Fibroblast of pulmonary artery (primary cell): ENCODE data around the gene SLC43A2.
"Not testable (repeated sequence)": the region's sequence is repeated elsewhere in the genome, so short reads cannot be mapped to it uniquely, and the experiment has no call there.

ENCODE experiments used
- DNase-seq: peaks from one replicate; pipeline ENCODE4 v3.0.0-alpha.2; 2010; ENCODE audit warnings: low read depth
- H3K4me3 ChIP-seq: replicated peaks from 2 replicates; pipeline ENCODE4 v1.5.1; 2011; ENCODE audit warnings: low read depth, mild to moderate bottlenecking, control low read depth, low read length, moderate library complexity
- TF ChIP-seq, protein P1 (sequence below): IDR thresholded peaks from 2 replicates; pipeline ENCODE4 v1.5.1; 2011; ENCODE audit warnings: mild to moderate bottlenecking, control low read depth, low read length, inconsistent platforms; ENCODE audit errors: missing control alignments

Gene SLC43A2

DNA sequence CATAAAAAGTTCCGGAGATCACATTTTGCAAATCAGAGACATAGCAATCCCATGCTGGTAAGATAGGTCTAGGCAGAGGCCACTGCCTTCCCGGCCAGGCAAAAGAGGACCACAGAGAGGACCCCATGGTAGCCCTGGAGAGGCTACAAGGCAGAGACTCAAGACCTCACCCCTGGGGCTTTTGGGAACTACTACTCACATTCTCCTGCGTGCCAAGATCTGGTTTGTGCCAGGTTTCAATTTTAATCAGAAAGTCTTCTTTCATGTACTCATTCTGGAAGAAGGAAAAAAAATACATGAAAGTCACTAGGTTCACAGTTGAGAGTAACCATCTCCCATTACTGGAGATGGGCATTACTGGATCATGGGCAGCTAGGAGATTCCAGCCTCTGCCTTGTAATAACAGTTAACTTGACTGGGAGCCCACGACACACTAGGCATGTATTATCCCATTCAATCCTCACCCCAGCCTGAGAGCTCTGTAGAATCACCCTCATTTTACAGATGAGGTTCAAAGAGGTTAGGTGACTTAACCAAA lies 87.2 kb downstream of the SLC43A2 start:
- no peak overlapping the region for H3K4me3 ChIP-seq
- no peak for DNase-seq
- TF ChIP-seq, protein P1, sequence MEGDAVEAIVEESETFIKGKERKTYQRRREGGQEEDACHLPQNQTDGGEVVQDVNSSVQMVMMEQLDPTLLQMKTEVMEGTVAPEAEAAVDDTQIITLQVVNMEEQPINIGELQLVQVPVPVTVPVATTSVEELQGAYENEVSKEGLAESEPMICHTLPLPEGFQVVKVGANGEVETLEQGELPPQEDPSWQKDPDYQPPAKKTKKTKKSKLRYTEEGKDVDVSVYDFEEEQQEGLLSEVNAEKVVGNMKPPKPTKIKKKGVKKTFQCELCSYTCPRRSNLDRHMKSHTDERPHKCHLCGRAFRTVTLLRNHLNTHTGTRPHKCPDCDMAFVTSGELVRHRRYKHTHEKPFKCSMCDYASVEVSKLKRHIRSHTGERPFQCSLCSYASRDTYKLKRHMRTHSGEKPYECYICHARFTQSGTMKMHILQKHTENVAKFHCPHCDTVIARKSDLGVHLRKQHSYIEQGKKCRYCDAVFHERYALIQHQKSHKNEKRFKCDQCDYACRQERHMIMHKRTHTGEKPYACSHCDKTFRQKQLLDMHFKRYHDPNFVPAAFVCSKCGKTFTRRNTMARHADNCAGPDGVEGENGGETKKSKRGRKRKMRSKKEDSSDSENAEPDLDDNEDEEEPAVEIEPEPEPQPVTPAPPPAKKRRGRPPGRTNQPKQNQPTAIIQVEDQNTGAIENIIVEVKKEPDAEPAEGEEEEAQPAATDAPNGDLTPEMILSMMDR = no peak

- no peak for DNase-seq
- TF ChIP-seq, protein P1 = no peak
- H3K4me3 ChIP-seq = no peak overlapping the region
Observed at GRCh38 chr17:1539811-1540210, 88.8 kb downstream of the SLC43A2 start.

- no peak for DNase-seq
- TF ChIP-seq, protein P1 = no peak
- H3K4me3 ChIP-seq = no peak overlapping the region
Observed at GRCh38 chr17:1535737-1536136, 92.9 kb downstream of the SLC43A2 start.

DNA sequence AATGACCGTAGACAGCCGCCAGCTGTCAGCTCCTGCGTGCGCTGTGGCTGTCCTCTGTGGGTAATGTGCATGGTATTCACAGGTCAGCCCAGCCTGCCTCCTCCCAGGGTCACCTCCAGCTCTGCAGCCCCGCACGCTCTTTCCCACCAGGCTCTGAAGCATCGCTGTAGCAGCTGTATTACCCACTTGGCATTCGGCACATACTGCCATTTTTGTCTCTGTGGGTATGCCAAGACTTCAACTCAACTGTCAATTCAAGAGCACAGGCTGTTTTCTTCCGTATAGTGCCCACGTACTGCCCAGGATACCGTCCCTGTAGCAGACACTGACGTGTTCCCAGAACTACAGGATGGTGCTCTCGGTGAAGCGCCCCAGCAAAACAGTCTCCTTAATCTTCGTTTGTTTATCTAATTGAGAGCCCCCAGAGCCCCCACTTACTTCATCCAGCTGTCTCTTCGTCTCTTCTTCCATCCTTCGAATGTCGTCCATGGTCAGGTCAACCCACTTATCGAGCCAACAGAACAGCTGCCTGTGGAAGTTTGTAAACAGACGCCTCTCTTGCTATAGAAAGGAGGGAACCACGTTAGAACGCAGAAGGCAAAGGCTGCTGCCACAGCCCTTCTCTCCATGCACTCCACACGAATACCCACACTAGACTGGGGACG lies 94.8 kb downstream of the SLC43A2 start:
- TF ChIP-seq, protein P1 = no peak
- no peak for DNase-seq
- no peak overlapping the region for H3K4me3 ChIP-seq

DNA sequence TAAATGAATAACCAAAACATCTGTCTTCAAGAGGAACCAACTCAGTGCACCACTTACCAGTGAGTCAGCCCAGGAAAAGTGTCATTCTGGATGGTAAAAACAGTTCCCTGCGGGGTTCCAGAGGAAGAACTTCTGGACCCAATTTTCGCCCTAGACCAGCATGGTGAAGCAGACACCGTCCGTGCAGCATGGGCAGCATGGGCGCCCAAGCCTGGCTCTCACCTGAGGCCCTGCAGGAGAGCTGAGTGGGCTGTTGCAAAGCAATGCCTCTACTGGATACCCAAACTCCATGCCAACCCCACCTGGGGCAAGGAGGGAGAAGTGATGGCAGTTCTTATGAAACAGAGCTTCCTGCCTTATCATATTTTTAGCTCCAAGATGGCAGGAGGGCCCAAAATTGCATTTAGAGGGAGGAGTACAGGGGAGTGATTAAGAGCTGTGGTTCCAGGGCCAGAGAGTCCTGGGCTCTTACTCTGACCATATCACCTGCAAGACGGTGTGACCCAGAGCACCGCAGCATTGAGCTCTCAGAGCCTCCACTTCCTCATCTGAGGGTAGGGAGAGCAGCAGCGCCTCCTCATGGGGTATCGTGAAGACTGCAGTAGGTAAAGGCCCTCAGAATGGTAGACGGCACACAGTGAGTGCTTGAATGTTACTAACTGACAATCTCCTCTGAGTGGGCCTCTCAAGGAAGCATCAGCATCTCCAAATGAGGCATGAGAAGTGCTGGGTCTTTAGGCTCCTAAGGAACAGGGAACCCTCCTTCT lies 95.6 kb downstream of the SLC43A2 start:
- DNase-seq = peak; percentile 24
- TF ChIP-seq, protein P1 = peak; percentile 37
- no peak overlapping the region for H3K4me3 ChIP-seq

GRCh38 chr17:1529863-1530262 lies 98.8 kb downstream of the SLC43A2 start:
- TF ChIP-seq, protein P1 = no peak
- no peak overlapping the region for H3K4me3 ChIP-seq
- DNase-seq = no peak

GRCh38 chr17:1526876-1527275 lies 101.8 kb downstream of the SLC43A2 start:
- not testable (repeated sequence) for H3K4me3 ChIP-seq, DNase-seq
